GM21619 (cell line): ENCODE measurements around the gene POLR2L.
A peak's percentile ranks its signal among the peaks of the same experiment; 100 is the strongest.

ENCODE experiments used
- ATAC-seq: cut with Tn5 transposase; IDR thresholded peaks from one replicate; pipeline ENCODE4 v1.9.1; 2021; ENCODE audit not compliant: unreplicated experiment

The POLR2L gene

DNA sequence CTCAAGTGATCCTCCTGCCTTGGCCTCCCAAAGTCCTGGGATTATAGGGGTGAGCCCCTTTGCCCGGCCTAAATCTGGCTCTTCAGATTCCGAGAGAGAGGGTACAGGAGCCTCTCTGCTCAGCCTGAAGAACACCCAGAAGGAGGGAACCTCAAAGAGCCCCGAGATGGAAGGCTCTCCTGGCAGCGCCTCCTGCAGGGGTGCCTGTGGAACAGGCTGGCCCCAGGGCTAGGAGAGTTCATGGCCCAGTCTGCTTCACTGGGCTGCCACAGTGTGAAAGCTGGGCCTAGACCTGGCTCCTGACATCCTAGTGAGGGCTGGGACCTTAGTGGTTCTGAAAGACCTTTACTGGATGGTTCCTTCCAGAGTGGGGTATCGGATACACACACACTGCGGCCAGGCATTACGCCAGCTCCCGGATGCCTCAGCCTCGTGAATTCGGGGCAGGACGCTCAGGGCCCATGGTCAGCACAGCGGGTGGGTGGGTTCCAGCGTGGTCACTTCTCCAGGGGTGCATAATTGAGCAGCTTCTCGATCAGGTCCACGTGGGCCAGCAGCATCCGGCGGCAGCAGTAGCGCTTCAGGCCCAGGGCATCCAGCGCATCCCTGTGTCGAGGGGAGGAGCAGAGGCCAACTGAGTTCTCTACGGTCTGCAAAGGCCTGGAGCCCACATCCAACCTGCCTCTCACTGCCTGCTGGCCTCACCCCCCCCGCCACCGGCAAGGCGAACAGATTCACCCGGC is 2.3 kb downstream of the POLR2L start:
- no peak for ATAC-seq

DNA sequence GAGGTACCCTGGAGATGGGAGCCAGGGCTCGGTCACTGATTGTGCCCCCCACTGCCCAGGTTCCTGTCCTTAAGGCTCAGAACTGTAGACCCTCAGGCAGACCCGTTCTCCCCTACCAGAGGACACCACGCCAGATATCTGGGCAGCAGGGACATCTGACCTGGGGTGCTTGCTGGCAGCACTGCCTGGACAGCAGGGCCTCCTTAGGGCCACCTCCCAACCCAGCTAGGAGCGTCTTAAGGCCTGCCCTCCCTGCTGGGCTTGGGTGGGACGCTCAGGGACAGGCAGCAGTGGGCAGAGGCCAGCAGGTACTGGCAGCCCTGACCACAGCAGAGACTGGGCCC is 3.1 kb downstream of the POLR2L start:
- no peak for ATAC-seq

DNA sequence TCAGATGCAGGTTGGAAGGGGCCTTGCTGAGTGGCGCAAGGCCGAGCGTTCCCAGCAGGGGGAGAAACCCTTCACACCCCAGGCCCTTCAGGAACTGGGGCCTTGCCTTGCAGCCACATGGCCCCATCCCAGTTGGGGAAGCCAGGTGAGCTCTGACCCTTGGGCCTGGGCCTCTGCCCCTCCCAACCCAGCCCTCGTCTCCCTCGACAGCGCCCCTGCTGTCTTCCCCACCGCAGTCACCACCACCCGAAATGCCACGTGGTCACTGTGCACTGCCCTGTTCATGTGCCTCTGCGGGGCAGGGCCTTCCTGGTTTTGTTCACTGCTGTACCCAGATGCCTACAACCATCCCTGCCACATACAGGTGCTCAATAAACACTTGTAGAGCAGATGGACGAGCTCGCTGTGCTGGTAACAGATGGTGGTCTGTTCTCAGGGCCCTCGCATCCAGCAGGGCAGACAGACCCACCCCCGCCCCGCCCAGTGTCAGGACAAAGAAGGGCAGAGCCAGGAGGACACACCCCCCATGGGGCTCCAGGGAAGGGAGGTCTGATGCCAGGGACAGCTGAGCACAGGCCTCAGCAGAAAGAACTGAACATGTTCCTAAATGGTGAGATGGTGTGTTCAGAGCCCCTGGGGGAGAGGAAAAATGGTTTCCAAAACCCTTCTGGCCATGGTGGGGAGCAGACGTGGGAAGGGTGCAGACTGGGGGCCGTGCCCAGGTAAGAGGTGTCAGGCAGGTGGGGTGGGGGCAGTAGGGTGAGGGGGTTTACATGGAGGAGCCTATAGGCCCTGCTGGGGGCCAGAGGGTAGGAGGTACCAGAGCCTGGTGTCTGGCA is 3.7 kb downstream of the POLR2L start:
- no peak for ATAC-seq

DNA sequence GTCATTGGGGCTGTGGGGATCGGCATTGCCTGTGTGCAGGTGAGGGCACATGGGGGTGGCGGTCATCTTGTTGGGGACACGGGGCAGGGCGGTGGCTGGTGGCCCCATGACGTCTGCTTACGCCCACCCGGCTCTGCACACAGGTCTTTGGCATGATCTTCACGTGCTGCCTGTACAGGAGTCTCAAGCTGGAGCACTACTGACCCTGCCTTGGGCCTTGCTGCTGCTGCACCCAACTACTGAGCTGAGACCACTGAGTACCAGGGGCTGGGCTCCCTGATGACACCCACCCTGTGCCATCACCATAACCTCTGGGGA is 4.4 kb downstream of the POLR2L start:
- ATAC-seq = no peak

DNA sequence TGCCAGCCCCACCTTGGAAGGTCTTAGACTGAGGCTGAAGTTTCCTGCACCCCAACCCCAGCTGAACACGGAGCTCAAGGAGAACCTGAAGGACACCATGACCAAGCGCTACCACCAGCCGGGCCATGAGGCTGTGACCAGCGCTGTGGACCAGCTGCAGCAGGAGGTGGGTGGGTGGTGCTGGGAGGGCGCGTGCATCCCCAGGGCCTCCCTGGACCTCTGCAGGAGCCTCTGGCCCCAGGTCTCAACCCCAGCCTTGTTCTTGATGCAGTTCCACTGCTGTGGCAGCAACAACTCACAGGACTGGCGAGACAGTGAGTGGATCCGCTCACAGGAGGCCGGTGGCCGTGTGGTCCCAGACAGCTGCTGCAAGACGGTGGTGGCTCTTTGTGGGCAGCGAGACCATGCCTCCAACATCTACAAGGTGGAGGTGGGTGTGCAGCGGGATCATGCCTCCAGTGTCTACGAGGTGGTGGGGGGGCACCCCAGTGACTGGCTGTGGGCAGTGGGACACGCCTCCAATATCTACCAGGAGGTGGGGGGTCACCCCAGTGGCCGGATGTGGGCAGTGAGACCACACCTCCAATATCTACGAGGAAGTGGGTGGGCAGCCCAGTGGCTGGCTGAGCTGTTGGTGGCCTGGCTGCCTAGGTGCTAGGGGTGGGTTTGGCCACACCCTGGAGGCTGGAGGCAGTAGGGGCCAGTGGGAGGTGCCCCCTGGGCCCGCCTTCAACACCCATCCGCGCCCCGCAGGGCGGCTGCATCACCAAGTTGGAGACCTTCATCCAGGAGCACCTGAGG is 4.9 kb downstream of the POLR2L start:
- no peak for ATAC-seq

DNA sequence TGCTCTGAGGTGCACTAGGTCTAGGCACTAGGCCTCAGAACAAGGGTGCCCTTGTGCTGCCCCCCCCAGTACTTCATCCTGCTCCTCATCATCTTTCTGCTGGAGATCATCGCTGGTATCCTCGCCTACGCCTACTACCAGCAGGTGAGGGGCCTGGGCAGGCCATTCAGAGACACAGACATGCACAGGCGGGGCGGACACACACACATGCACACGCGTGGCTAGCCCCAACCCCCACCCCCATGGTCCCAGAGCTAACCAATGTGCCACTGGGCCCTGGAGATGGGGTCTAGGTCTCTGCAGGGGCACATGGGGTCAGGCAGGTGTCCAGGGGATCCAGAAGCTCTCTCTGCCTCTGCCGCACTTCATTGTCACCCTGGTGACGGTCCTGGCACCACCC is 5.6 kb downstream of the POLR2L start:
- ATAC-seq = no peak

DNA sequence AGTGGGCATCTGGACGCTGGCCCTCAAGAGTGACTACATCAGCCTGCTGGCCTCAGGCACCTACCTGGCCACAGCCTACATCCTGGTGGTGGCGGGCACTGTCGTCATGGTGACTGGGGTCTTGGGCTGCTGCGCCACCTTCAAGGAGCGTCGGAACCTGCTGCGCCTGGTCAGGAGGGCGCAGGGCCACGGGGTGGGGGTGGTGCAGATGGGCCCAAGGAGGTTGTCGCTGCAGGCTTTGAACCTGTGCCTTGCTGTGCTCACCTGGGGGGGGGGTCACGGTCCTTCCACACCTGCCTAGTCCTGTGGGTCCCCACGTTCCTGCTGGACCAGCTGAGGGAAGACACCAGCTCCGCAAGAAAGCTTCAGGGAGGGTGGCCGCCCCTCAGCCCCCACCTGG is 6.1 kb downstream of the POLR2L start:
- ATAC-seq = no peak

DNA sequence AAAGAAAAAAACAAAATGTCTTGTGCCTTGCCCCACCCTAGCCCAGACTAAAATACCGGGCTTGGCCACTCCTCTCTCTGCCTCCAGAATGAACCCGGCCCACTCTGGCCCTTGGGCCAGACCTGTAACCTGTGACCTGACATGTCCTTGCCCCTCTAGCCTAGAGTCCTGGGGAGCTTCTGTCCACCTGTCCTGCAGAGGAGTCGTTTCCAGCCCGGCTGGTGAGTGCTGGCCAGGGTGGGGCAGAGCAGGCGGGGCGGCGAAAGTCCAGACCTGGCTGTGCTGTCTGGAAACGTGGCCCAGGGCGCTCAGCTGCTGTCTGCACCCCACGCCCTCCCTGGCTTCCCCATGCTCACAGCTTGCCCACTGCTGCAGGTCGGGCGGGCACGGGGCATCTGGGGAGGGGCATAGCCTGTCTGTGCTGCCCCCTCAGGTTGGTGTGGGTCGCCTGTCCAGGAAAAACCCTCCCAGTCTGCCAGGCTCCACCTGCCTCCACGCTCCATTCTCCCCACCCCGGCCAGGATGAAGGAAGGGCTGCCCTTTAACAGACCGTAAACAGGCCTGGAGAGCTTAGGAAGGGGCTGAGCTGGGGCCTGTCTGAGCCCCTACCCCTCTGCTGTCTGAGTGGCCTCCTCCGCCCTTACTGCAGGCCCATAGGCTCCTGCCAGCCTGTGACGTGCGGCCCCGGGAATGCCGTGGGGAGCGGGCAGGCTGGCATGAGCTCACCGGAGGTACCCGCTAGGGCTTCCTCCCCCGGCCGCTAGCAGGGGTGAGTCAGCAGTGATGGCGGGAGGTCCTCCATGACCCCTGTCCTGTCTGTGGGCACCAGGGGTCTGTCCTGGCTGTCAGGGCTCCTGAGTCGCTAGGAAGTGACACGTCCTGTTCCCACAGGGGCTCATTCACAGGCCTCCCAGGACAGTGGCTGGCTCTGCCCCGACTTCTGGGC is 7.7 kb downstream of the POLR2L start:
- ATAC-seq = no peak

DNA sequence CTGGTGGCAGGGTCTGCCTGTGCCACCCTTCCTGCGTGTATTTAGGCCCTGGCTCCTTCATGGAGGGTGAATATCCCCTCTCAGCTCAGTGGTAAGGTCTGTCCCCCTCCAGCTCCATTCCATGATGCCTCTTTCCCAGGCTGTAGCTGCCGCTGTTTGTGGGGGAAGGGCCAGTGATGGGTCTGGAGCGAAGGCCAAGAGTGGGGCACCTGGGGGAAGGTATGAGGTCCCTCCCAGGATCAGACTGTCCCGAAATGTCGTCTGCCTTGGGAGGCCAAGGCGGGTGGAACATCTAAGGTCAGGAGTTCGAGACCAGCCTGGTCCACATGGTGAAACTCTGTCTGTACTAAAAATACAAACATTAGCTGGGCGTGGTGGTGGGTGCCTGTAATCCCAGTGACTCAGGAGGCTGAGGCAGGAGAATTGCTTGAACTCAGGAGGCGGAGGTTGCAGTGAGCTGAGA is 8.4 kb downstream of the POLR2L start:
- no peak for ATAC-seq

DNA sequence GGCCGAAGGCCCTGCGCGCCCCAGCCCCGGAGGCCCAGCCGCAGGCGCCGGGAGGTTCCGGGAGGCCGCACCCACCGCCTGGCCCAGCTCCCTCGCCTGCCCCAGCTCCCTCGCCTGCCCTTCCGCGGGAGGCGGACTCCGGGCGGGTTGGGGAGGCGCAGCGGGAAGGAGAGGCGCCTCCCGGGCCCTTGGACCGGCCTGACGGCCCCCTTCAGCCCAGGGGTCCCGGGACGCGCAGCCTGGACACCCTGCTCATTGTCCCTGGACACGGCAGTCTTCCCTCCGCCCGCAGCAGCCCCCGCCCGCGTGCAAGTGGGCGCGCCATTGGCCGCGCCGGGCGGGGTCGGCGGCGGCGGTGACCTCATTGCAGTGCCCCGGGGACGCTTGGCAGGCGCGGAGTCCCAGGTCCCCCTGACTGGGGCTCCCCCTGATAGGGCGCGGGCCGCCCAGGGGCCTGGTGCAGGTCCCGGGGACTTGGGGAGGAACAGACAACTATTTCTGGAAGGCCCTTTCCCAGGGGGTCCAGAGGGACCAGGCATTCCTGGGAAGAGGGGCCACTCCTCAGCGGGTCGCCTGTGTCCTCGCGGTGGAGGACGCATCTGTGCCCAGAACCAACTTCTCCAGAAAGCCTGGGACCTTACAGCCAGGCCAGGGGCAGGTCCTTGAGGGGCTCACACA is 9.1 kb downstream of the POLR2L start:
- no peak for ATAC-seq

DNA sequence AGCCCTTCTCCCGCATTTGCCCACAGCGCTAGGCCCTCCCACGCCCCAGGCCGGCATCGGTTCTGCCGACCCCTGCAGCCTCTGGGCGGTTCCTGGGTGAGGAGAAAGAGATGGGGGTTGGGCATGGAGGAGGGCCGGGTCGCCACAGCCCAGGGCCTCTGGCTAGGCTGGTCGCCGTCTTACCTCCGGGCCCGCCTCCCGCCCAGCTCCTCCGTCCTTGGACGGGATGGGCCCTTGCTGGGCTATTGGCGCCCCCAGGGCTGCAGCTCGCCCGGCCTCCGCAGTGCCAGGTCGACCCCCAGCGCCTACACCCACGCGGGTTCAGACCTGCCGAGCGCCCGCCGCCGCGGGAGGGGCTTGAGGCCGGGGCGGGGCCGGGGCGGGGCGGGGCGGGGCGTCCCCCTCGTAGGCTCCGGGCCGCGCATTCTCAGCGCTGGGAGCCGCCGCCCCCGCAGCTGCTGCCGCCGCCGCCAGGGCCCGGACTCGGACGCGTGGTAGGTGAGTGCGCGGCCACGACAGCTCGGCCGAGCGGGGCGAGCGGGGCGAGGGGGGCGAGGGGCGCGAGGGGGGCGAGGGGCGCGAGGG is 9.7 kb downstream of the POLR2L start, which contains the start of gene CD151:
Gene CD151 (plus strand): TSS at position 424 of the 585 bp plus-strand sequence. CDS start 3,118 bp downstream, outside the sequence.
- ATAC-seq = no peak

DNA sequence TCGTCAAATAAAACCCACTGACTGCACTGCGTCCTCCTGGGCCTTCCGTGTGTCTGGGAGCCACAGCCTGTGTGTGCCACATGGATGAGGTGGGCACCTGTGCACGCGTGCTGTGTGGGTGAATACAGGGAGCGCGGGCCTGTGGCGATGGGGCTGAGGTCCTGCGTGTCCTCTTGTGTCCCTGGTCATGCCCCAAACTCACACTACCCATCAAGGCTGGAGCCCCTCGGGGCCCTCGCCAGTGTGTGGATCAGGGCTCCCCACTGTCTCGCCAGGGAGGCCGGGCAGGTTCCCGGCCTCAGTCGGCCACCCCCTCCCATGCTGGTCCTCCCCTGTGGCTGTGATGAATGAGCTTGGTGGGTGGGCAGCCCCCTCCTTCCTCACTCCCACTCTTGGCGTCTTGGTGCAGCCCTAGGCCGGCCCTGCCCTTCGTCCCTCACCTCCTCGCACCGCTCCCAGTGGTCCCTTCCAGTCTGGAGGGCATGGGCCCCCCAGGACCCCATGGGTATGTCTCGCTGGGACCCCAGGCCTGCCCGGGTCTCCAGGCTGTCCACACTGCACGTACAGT is 10.3 kb downstream of the POLR2L start:
- ATAC-seq = no peak

DNA sequence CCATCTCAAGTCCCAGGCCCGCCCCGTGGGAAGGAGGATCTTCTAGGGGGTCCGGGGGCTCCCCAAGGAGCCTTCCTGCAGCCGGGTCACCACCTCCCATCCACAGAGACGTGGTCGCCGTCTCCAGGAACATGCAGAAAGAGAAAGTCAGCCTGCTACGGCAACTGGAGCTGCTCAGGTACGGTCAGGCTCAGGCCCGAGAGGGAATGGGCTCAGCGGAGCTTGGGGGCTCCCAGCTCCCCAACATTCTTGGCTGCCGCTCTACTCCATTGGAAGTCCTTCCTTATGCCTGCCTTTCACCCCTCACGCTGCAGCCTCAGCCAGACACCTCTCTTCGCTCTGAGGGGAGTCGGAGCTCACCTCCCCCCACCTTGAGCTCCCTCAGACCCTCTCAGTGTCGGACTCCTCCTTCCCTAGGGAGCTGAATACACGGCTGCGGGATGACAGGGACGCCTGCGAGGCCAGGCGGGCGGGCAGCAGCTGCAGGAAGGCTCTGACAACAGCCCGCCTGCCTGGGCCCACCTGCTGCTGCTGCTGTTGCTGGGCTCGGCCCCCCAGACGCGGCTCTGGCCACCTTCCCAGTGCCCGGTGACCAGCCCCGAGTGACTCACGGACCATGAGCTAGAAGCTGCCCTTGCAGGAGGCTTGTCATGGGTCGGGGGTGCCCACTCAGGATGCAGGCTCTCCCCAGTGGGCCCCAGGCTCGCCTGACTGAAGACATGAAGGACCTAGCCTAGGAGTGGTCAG is 11.0 kb downstream of the POLR2L start:
- ATAC-seq = no peak

DNA sequence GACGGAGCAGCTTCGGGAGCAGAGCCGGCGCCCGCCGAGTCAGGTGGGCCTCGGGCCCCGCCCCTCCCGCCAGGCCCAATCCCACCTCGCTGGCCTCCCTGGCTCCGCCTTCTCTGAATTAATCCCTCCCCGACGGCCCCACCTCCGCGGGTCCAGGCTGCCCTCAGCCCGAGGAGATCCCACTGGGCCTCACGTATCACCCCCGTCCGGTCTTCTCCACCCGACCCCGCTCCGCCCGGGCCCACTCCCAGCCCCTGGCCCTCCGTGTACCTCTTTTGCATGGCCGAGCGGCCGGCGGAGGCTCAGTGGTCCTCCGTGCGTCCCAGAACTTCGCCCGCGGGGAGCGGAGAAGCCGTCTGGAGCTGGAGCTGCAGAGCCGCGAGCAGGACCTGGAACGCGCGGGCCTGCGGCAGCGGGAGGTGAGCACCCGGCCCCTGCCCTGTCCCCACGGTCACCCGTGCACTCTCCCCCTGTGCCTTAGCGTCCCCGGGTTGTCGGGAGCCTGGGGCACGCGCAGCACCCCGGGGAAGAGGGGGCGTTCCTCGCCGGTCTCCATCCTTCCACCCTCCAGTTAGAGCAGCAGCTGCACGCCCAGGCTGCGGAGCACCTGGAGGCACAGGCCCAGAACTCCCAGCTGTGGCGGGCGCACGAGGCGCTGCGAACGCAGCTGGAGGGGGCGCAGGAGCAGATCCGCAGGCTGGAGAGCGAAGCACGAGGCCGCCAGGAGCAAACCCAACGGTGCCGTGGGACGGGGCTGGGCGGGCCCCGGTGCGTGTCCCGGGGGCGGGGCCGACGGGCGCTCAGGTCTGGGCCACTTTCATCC is 11.8 kb downstream of the POLR2L start:
- ATAC-seq = peak; percentile 30

DNA sequence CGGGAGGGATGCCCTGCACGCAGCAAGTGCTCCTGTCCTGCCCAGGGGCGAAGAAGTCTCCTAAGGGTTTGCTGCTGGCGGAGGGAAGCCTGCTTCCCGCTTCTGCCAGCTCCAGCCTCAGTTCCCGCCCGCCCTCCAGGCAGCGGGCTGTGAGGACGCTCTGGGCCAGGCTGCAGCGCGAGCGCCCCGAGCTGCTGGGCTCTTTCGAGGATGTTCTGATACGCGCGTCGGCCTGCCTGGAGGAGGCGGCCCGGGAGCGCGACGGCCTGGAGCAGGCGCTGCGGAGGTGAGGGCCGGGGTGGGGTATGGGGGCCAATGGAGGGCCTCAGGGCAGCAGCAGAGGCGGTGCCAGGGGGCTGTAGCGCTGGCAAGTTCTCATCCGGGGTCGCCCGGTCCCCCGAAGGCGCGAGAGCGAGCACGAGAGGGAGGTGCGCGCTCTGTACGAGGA is 12.5 kb downstream of the POLR2L start:
- ATAC-seq = no peak

DNA sequence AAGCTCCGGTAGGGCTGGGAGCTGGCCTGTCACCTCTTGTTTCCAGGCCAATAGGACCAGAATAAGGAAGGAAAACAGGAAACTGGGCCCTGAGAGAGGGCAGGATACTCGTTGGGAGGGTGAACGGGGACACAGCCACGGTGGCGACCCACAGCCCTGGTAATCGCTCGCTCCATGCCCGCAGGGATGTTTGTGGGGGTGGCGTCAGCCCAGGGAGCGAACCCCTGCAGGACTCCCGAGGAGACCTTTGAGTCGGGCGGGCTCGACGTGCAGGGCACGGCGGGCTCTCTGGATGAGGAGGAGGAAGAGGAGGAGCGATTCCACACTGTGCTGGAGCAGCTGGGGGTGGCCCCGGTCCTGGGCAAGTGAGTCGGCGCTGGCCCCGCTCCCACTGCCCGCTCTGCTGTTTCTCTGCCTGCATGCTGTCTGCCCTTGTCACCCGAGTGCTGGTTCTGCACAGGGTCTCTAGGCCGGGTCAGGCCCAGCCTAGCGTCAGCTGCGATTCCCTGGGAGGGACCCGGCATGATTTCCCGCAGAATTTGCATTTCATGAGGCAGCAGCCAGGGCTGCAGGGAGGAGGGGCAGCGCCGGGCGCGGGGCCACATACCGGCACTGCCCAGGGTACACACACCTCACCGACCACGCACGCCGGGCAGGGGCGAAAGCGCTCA is 13.0 kb downstream of the POLR2L start:
- no peak for ATAC-seq
